Stimulated activated CD8-positive, alpha-beta memory T cell treated with anti-CD3 and anti-CD28 coated beads, Interleukin-7, amount 100 ng/mL, for 4 hours (primary cell): ENCODE measurements around the gene PFKFB2.
"Not testable (repeated sequence)": the region's sequence is repeated elsewhere in the genome, so short reads cannot be mapped to it uniquely, and the experiment has no call there.

Source experiments
- DNase-seq, 2 donors: peaks; one replicate each; pipeline ENCODE4 v3.0.0-alpha.2; 2020; ENCODE audit warnings: low read depth in 2 of 2

PFKFB2 gene

DNA sequence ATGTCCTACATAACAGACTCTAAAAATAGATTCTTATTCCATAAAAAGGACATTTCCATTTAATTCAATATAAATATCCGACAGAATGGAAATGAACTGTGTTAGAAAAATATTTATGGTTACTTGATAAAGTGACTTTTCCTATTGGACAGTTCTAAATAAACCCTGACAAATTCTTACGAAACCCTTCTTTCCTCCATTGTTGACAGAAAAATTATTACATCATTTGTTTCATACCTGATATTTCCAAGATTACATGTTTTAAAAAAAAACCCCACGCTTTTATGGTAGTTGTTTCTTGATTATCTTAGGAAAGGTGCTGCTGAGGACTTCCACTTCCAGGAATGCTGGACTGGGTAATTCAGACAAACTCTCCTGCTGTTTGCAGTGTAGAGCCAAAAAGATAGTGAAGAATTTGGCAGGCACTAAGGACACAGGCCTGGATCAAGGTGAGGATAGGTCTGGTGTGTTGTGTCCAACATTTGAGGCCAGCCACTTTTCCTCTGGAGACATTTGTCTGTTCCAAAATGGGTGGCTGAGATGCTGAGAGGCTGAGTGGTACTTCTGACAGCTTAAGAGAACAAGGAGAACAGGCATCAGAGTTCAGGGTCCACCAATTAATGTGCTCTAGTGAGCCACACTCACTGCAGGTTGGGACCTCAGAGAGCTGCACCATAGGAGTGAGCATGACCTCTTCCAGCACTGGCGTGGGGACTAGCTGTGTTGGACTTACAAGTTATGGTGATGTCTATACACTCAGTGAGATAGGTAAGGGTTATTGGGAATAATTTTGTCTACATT, 13.5 kb upstream of the PFKFB2 start:
- no peak for DNase-seq

- DNase-seq = no peak
Observed at GRCh38 chr1:207040181-207040533, 12.9 kb upstream of the PFKFB2 start.

GRCh38 chr1:207041397-207041796, 11.7 kb upstream of the PFKFB2 start:
- DNase-seq = not testable (repeated sequence)

DNA sequence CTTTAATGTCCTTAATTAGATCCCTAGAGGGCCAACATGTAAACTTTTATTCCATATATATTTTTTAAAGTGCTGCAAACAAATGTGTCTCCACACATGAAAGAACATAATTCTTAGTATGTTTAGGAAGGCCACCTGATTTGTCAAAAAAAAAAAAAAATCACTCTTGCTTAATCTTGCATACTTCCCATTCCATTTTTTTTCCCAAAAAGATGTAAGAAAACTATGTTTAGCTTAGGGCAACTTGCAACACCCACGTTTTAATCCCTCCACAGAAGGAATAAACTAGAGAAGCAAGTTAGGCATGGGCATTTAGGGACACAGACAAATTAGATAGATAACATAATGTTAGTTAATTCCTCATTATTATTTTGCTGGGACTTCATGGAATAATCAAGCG, 7.6 kb upstream of the PFKFB2 start:
- DNase-seq = no peak

DNA sequence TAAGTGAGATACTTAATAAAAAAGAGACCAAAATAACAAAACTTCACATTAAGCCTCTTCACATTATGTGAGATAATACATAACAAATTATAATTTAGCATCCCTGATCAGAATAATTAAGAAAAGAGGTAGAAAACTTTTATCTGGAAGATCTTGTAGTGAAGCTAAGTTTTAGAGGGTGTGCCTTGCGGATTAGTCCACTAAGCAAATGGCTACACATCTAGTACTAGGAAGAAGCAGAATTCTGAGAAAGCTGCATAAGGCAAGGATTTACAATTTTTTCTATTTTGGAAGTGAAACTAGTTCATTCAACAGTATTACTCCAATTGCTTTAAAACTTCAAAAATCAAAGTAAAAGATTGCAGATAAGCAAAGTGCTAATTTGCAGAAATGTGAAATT, 5.6 kb upstream of the PFKFB2 start:
- DNase-seq = no peak

- DNase-seq = no peak
Observed at GRCh38 chr1:207048041-207048440, 5.0 kb upstream of the PFKFB2 start.

- DNase-seq = no peak
Observed at GRCh38 chr1:207049054-207049453, 4.0 kb upstream of the PFKFB2 start.

GRCh38 chr1:207049514-207049913, 3.6 kb upstream of the PFKFB2 start:
- DNase-seq = no peak

- peak; percentile 26 to 33 for DNase-seq
Observed at GRCh38 chr1:207049974-207050391, 3.1 kb upstream of the PFKFB2 start.

DNA sequence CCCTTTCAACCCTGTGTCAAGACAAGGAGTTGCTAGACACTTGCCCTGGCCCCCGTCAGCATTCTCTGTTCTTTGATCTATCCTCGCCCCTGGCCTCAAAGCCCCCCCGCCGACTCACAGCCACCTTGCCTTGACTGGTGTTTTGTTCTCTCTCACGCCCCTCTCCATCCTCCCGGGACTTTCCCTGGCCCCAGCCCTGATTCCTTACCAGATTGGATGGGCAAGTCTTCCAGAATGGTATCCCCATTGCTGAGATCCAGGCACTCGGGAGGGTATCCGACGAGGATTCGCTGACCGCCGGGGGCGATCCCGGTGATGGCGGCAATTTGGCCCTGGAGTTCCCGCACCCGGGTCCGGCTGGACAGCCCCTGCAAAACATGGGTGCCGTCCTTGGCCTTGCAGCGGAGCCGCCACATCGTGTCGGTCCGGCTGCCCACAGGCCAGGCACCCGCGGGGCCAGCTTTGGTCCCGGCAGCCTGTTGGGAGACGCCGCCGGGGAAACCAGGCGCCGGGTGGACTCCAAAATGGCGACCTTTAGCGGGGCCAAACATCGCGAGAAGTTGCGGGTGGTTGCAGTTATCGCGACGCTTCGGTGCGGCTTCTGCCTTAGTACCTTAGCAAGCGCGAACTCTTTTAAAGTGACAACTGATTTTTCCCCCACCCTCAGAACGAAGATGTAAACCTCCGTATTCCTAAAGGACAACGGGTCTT, 2.4 kb upstream of the PFKFB2 start:
- peak; percentile 82 to 85 for DNase-seq

DNA sequence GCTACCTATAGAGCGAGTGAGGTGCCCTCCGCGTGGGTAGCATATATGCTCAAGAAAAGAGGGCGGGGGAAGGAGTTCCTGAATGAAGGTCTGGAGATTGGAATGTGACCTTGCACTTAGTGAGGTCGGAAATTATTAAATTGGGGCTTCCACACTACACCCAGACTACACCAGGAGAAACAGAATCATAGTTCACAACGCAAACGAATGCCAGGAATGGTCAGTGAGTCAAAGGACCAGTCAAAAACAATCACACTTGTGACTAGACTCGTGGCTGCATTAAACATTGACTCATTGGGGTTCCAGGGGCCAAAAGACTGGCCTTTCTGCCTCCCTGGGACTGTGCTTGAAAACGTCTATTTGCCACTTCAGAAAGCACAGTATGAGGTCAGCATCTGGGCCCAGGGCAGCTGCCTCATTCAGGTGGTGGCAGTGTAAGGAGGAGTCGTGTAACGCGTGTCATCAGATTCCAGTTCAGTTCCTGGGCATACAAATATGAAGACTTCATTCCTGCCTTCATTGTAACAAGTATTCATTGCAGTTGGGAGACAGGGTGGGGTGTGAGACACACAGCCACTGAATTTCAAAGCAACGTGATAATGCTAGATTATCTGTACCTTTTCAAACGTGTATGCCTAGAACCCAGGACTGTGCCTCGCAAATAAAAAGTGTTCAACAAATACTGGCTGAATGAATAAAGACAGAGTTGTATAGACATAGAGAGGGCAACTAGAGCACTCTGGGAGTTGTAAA, 1.7 kb upstream of the PFKFB2 start, which contains the start of gene YOD1:
Gene YOD1, minus strand, starts transcription at position 18 of the 753 bp plus-strand sequence. CDS start 178 bp downstream, outside the sequence.
- DNase-seq = no peak

- DNase-seq = no peak
Observed at GRCh38 chr1:207054491-207054890, 1.4 kb downstream of the PFKFB2 start.

DNA sequence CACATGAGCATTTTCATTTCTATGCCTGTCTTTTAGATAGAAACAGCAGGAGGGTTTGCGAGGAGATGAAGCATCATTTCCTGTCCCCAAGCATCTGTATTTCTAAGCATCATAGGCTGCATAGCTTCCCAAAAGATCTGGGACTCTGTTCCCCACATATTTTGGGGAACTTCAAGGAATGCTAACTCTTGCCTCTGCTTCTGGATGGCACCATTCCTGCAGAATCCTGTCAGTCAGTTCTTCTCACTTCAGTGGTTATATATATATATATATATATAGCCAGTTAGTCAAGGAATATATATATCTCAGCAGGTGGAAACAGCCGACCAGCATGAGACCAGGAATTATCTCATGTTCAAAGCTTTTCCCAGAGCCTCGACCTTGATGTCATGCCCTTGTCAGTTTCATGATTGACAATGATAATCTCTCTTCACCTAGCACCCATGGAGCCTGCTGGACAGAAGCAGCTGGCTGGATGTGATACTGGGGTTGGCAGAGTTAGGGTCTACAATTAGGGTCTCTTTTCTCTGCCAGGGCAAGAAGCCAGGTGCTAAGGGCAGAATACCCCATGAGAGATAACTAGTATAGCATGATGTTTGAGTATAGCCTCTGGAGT, 2.4 kb downstream of the PFKFB2 start:
- no peak for DNase-seq

GRCh38 chr1:207056673-207057072, 3.6 kb downstream of the PFKFB2 start:
- no peak for DNase-seq

DNA sequence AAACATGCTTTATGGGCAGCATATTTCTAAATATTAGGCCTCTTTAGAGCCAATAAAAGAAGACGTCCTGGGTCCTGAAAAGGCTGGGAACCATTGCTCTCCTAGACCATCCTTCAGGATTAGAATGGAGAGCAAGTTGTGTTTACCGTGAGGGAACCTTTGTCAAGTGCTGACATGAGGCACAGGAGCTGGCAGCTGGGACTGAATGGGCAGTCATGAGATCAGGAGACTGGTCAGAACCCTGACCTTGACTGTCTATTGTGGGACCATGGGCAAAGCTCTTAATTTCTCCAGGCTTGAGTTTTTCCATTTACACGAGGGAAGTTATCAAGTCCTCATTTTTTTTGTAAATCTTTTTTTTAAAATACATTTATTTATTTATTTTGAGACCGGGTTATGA, 5.2 kb downstream of the PFKFB2 start:
- DNase-seq = no peak

GRCh38 chr1:207058878-207059867, 6.1 kb downstream of the PFKFB2 start:
- DNase-seq = no peak

DNA sequence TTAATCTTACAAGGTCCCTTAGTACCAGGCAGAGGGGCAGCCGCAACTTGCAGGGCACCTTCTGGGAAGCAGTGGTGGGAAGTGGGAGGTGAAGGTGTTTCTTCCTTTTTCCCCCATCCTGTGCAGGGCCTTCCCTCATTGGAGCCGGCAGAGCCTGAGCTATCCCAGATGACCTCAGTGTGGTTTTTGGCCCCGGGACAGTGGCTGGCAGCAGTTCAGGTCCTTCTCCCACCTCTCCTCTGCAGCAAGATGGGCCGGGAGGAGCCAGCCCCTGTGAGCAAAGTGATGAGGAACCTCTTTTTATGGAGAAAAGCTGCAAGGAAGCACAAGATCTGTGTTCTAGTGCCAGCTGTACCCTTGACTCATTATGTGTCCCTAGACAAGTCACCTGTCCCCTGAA, 6.8 kb downstream of the PFKFB2 start:
- no peak for DNase-seq

DNA sequence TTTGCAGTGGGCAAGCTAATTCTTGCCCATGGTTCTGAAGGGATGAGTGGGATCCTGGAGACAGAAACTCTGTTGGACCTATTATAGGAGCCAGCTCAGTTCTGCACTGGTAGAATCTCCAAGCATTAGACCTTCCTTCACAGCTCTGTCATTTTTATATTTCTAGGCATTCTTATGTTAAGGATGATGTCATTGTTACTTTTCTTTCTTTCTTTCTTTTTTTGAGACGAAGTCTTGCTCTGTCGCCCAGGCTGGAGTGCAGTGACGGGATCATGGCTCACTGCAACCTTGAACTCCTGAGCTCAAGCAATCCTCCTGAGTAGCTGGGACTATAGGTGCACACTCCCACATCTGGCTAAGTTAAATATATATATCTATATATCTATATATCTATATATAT, 7.5 kb downstream of the PFKFB2 start:
- no peak for DNase-seq

DNA sequence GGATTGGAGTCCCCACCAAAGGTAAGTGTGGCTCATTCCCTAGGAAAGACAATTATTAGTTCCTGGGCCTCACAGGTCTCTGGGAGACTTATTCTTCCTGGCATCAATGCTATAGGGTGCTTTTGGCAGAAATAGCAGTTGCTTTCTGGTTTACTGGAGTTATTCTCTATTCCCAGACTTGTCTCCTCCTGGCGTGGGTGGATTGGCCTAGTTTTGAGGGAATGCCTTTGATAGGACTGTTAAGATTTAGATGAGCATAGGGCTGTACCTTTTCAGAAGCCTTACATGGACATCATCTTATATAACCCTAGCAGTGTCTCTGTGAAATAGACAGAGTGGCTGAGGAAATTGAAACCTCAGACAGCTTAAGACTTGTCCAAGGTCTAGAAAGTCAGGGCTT, 9.0 kb downstream of the PFKFB2 start:
- no peak for DNase-seq

DNA sequence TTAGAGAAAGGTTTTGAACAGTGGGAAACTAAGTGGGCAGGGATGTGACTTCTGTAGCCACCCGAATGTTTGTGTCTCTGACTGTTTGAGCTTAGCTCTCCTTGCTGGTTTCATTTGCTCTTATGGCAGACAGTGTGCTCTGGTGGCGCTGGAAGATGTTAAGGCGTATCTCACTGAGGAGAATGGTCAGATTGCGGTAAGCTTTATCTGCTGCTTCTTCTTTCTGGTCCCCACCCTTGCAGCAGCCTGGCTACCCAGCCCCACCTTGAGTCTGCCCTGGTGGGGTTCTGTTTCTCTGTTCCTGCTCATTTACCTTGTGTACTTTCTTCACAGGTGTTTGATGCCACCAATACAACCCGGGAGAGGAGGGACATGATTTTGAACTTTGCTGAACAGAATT, 9.9 kb downstream of the PFKFB2 start:
- no peak for DNase-seq

DNA sequence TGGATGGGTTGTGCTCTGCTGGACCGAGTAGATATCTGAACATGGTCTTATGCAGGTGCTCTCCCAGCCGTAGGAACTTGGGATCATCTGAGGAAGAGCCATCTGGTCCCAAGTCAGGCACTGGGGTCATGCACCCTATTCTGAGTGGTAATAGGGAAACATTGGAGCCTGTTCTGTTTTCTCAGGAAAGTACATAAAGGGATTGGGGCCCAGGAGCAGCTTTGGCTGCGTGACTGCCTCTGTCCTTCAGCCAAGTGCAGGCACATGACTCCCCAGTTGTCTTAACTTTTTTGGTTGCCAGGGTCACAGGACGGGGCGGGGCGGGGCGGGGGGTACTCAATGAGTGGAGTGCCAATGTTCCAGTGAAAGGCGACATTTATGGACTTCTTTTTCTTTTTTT, 11.5 kb downstream of the PFKFB2 start:
- DNase-seq = no peak
